ENCODE results near the gene TMEM128.

TMEM128 gene

DNA sequence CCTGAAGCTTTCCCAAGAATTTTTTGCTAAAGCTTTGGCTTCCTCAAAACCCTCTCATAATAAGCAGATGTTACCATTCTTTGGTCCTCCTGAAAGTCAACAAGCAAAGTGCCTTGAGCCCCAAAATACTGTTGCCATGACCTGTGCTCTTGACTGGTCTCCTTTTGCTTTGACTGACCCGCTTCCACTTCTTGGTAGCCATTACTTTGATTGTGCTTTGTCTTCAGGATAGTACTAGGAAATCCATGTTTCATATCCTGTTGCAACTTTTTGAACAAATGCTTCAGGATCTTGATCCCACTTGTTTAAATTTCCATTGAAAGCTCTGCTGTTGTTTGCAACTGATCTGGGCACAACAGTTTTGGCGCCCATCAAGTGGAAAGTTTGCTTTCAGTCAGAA lies 14.4 kb downstream of the TMEM128 start:
- no peak for DNase-seq (ENCODE audit: low read depth)
- H3K4me3 ChIP-seq (ENCODE audit: low read depth, low read length): no peak overlapping the region
- TF ChIP-seq, protein P1, sequence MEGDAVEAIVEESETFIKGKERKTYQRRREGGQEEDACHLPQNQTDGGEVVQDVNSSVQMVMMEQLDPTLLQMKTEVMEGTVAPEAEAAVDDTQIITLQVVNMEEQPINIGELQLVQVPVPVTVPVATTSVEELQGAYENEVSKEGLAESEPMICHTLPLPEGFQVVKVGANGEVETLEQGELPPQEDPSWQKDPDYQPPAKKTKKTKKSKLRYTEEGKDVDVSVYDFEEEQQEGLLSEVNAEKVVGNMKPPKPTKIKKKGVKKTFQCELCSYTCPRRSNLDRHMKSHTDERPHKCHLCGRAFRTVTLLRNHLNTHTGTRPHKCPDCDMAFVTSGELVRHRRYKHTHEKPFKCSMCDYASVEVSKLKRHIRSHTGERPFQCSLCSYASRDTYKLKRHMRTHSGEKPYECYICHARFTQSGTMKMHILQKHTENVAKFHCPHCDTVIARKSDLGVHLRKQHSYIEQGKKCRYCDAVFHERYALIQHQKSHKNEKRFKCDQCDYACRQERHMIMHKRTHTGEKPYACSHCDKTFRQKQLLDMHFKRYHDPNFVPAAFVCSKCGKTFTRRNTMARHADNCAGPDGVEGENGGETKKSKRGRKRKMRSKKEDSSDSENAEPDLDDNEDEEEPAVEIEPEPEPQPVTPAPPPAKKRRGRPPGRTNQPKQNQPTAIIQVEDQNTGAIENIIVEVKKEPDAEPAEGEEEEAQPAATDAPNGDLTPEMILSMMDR (IDR thresholded peaks at IDR 0.05; ENCODE audit: insufficient read depth, low read depth, low read length, missing control alignments): no peak

DNA sequence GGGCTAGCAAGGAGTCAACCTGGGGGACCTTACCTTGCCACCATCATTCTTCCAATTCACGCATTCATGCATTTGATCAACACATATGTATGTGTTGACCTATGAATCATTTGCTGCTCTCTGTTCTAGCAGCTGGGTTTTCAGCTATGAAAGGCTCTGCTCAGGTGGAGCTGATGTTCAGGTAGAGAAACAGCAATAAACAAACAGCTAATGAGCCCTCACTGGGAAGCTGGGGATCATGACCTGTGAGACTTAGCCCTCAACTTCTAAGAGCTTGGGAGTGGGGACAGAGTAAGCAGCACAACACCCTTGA lies 19.7 kb downstream of the TMEM128 start:
- H3K4me3 ChIP-seq (ENCODE audit: low read depth, low read length): no peak overlapping the region
- no peak for DNase-seq (ENCODE audit: low read depth)
- TF ChIP-seq, protein P1 (IDR thresholded peaks at IDR 0.05; ENCODE audit: insufficient read depth, low read depth, low read length, missing control alignments): no peak

DNA sequence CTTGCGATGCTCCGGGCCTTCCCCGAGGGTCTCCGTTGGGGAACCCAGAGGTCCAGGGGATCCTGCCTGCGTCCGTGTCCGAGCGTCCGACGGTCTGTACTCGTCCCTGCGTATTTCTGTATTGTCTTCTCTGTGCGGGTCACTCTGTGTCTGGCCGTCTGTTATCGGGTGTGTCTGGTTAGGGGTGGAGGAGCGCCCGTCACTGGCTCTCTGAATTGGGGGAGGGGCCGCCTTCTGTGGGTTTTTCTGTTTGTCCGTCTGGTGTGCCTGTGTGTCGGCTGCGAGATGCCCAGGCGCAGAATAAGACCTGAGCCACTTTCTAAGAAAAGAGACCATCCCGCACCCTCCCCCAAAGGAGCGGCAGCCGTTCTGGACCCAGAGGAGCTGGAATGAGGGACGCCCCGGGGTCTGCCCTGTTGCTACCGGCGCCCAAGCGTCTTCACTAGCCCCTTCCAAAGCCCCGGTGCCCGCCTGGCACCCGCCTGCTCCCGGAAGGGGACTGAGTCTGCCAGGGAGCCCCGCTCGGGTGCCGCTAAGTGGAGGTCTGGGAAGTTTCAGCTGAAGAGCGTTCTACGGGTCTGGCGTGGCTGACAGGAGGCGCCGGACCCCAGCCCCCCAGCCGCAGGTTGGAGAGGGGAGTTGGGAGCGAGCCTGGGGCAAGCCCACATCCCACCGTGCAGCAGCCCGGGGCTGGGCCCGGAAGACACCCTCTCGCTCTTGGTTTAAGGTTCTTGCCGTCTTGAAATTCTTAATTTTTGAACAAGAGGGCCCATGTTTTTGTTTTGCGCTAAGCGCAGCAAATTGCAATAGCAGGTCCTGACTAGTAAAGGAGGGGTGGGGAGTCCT lies 20.3 kb downstream of the TMEM128 start:
- no peak for DNase-seq (ENCODE audit: low read depth)
- H3K4me3 ChIP-seq (ENCODE audit: low read depth, low read length): no peak overlapping the region
- TF ChIP-seq, protein P1 (IDR thresholded peaks at IDR 0.05; ENCODE audit: insufficient read depth, low read depth, low read length, missing control alignments): no peak

DNA sequence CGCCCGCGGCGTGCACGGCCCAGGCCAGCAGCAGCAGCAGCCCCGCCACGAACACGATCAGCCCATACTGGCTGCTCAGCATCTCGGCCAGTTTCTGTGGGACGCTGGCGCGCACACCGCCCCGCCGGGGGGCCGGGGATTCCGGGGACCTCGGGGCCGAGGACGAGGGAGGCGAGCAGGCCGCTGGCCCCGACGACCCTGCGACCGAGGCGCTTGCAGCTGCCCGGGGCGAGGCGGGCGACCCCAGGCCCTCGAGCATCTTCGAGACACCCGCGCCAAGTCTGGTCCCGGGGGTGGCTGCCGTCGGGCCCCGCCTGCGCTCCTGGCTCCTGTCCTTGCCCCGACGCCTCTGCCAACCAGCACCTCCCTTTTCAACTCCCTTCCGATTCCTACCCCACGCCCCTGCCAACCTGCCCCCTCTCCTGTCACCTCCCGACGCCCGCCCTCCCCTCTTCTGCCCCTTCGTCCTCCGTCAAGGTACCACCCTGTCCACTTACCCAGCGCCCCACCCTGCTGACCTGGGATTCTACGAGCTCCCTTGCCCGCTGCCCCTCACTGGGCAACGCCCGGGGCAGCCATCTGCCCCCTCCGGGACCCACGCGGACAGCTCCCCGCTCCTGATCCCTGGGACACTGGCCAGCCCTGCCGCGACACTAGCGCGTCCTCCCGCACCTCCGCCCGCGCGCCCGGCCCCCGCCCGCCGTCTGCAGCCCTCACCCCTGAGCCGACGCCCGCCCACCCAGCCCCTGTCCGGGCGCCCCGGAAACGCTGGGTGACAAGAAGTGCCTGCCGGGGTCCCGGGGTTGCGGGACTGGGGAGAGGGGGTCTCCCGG lies 21.2 kb downstream of the TMEM128 start, which contains the start of gene OTOP1:
OTOP1 (minus strand) TSS at position 324 of the 833 bp plus-strand sequence; CDS start at position 259, 65 bp downstream.
- no peak within 1 kb of the TSS for H3K4me3 ChIP-seq (ENCODE audit: low read depth, low read length)
- TF ChIP-seq, protein P1 (IDR thresholded peaks at IDR 0.05; ENCODE audit: insufficient read depth, low read depth, low read length, missing control alignments): no peak
- DNase-seq (ENCODE audit: low read depth): no peak

DNA sequence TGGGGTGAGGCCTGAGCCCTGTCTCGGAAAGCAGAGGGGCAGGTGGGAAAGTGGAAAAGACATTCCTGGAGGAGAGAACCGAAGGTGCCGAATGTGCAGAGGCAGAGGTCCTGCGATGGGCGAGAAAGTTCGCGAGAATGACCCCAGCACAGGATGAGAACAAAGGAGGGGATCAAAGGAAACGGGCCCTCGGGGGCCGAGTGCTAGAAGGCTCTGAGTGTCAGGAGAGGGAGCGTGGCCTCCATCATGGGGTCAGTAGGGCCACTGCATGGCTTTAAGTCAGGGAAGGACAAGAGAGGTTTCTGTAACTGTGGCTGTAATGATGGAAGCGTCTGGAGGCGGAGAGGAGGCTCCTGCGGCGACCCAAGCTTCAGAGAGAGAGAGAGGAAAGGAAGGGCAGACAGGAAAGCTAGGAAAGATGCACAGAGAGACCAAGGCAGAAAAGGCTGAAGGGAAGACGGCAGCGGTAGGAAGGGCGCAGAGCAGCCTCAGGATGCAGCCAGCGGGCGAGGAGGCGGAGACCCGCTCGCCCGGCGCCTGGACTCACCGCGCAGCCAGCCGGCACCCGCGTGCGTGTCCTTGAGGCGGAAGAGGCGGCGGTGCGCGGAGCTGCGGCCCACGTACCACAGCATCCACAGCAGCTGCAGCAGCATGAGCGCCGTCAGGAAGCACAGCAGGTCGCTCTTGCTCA lies 22.0 kb downstream of the TMEM128 start:
- no peak overlapping the region for H3K4me3 ChIP-seq (ENCODE audit: low read depth, low read length)

DNA sequence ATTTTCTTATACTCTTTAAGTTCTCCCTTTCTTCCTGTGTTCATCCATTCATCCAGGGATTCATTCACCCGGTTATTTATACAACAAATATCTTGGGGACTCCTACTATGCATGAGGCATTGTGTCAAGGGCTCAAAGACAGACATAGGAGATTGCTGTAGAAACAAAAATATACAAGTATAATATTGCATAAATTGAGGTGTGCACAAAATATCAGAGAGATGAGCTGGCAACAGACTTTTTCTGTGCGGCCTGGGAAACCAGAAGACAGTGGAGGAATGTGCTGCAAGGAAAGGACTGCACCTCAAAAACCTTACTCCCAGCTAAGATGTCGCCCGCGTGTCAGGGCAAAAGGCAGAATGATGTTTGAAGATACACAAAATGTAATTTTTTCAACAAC lies 30.9 kb downstream of the TMEM128 start:
- no peak overlapping the region for H3K4me3 ChIP-seq (ENCODE audit: low read depth, low read length)
- TF ChIP-seq, protein P1 (IDR thresholded peaks at IDR 0.05; ENCODE audit: insufficient read depth, low read depth, low read length, missing control alignments): no peak
- DNase-seq (ENCODE audit: low read depth): no peak

More for the DNA sequence above, 22.0 kb downstream of the TMEM128 start:
- TF ChIP-seq, protein P1 (IDR thresholded peaks at IDR 0.05; ENCODE audit: insufficient read depth, low read depth, low read length, missing control alignments): no peak
- DNase-seq (ENCODE audit: low read depth): no peak

All from GM12865 (cell line).